Heart right ventricle (tissue), 16 donors: Measurements from ENCODE around the gene ULK4. TPM values are rescaled to one million over a fixed set of nuclear protein-coding genes. Genes with fewer than 3 reads are reported as not detected.

Source experiments
- ATAC-seq, 8 donors: fragments of 200-7000 bp; cut with Tn5 transposase; one replicate each; pipeline ENCODE4 v1.9.1; 2020; ENCODE audit warnings: mild to moderate bottlenecking in 8 of 8, moderate library complexity in 8 of 8, moderate number of reproducible peaks in 1 of 8
- DNase-seq, 2 donors: peaks; one replicate each; pipeline ENCODE4 v3.0.0-alpha.2; 2020
- H3K27ac ChIP-seq, 10 donors: fragments of 200-600 bp; sonication (generic) in 2 of 10; one replicate each; pipeline versions ENCODE4 v1.5.0 to v1.8.0; 2020 to 2022; ENCODE audit warnings: mild to moderate bottlenecking in 3 of 10
- H3K27me3 ChIP-seq, 7 donors: fragments of 200-600 bp; one replicate each; pipeline ENCODE4 v1.8.0; 2021 to 2022; ENCODE audit warnings: mild to moderate bottlenecking in 2 of 7
- H3K36me3 ChIP-seq, 9 donors: fragments of 200-600 bp; sonication (generic) in 1 of 9; one replicate each; pipeline versions ENCODE4 v1.5.0 to v1.8.0; 2020 to 2022; ENCODE audit warnings: mild to moderate bottlenecking in 2 of 9
- H3K4me1 ChIP-seq, 9 donors: fragments of 200-600 bp; sonication (generic) in 1 of 9; one replicate each; pipeline versions ENCODE4 v1.5.0 to v1.8.0; 2020 to 2022; ENCODE audit warnings: mild to moderate bottlenecking in 4 of 9
- H3K4me3 ChIP-seq, 10 donors: fragments of 200-600 bp; sonication (generic) in 2 of 10; one replicate each; pipeline versions ENCODE4 v1.5.0 to v1.8.0; 2020 to 2022; ENCODE audit warnings: mild to moderate bottlenecking in 7 of 10, moderate library complexity in 2 of 10
- H3K9me3 ChIP-seq, 11 donors: fragments of 200-600 bp in 10 of 11; sonication (generic) in 2 of 11; one replicate each; pipeline versions ENCODE4 v1.5.0 to v1.8.0; 2013 to 2022; ENCODE audit warnings: mild to moderate bottlenecking in 2 of 11, control low read depth in 1 of 11, moderate library complexity in 1 of 11
- CTCF ChIP-seq, 9 donors: fragments of 200-600 bp; sonication (generic) in 2 of 9; IDR thresholded peaks; one replicate each; pipeline versions ENCODE4 v1.5.0 to v1.8.0; 2021 to 2022; ENCODE audit warnings: antibody characterized with exemption in 9 of 9, mild to moderate bottlenecking in 5 of 9, moderate library complexity in 1 of 9
- WGBS, 2 donors: extraction: QIAGEN DNeasy Blood & Tissue Kit; methylation state at CpG; one replicate each; pipeline ENCODE4 v1.1.7; 2013; ENCODE audit warnings: inconsistent platforms in 1 of 2; 5-methylcytosine and 5-hydroxymethylcytosine counted together
- intact Hi-C, 10 donors: fragments of 100-400 bp; cut with DNase I; formaldehyde crosslinking; loops; one replicate each; pipeline versions ENCODE4 v1.11.1 to v1.14.2; 2022
- polyA plus RNA-seq, 2 donors: library from polyadenylated mRNA; stranded (reverse); fragments of 200-250 nt; gene quantifications; one replicate each; pipeline ENCODE4 v1.2.3, GENCODE V29; 2013
- total RNA-seq, 10 donors: library from RNA; stranded (reverse); fragmentation: NEBNext Ultra II Directional in 3 of 10; extraction: Animal tissue kit (Norgen Biotek cat#: 25700) in 3 of 10; gene quantifications; one replicate each; pipeline versions ENCODE4 v1.2.1 to v1.2.4, GENCODE V29; 2021 to 2023
- donor health status: Arrhythmogenic right ventricular cardiomyopathy.
- donor health status: ischemic (EF 13 %, LVEDD 7.1; RV severe dilation, severe dysfunction).
- donor health status: healthy with polysubstance abuse.
- donor health status: DM: no; HTN: yes; CAD: no.
- donor health status: DM: no; HTN: no; CAD: no.
- donor health status: ischemic (EF 25% LVEDD 6.9; RV normal size, moderate dysfunction).
- donor health status: ischemic (EF 25% LVEDD 5.7; RV mildly dilated, moderate dysfunction).
- donor health status: healthy.
- donor health status: DM: yes; HTN: yes; CAD: no.
- donor health status: Ischemic cardiomyopathy.
- donor health status: ischemic (EF 35%, LVEDD 5.7; RV mildly dilated, moderate dysfunction).
- donor health status: nonischemic (EF 11% LVEDD 7.7; RV severe dilation, severe dysfunction).
- donor health status: DM: yes; HTN: yes; CAD: no.
- donor health status: PGD.
- donor health status: ischemic (EF 29% LVEDD 5.4; RV normal size, mild dysfunction).
- donor health status: nonischemic (EF 23%, LVEDD 6.1; RV moderate dilation, normal function).

Gene ULK4
- total and polyA plus RNA-seq, 12 donors: 1.4 to 11.4 (median 2.6) TPM

GRCh38 chr3:41239587-41239986 is 722.3 kb downstream of the ULK4 start:
- Histone ChIP-seq H3K27me3 (no peaks in the 10 kb centered on the region), H3K9me3 (no peaks in the 10 kb centered on the region), H3K4me3 (no peak overlapping the region), H3K36me3 (peaks cover 0 to 92% (median 48%) of the 10 kb centered on the region in 9 donors), H3K4me1 (peaks cover 0 to 26% (median 6%) of the 10 kb centered on the region in 9 donors), H3K27ac (no peak overlapping the region)
- DNase-seq (no peak), ATAC-seq (no peak)
- TF ChIP-seq CTCF (IDR thresholded peaks at IDR 0.05): no peak
- 36 to 42% methylated on average over 2 of the region's 2 CpGs for WGBS, 2 donors
- intact Hi-C loops: no loop called here

- H3K36me3 ChIP-seq: peaks cover 0 to 100% (median 62%) of the 10 kb centered on the region in 9 donors
- ATAC-seq: no peak
- peak overlapping the region in 1 of 10 donors; percentile 18 for H3K27ac ChIP-seq
- whole genome bisulfite sequencing, 2 donors: 78 to 84% methylated on average over 3 of the region's 3 CpGs
- no peaks in the 10 kb centered on the region for H3K9me3 ChIP-seq
- intact Hi-C loops: no loop called here
- no peak for DNase-seq
- H3K4me3 ChIP-seq: no peak overlapping the region
- peaks cover 0 to 29% (median 0%) of the 10 kb centered on the region in 9 donors for H3K4me1 ChIP-seq
- H3K27me3 ChIP-seq: no peaks in the 10 kb centered on the region
- TF ChIP-seq CTCF (IDR thresholded peaks at IDR 0.05): no peak
Observed at GRCh38 chr3:41237907-41238306, 724.0 kb downstream of the ULK4 start.

- DNase-seq (no peak), ATAC-seq (no peak)
- peaks cover 0 to 100% (median 62%) of the 10 kb centered on the region in 9 donors for H3K36me3 ChIP-seq
- no peak overlapping the region for H3K4me3 ChIP-seq
- TF ChIP-seq CTCF (IDR thresholded peaks at IDR 0.05): no peak
- H3K9me3 ChIP-seq: no peaks in the 10 kb centered on the region
- no peaks in the 10 kb centered on the region for H3K27me3 ChIP-seq
- 84 to 86% methylated on average over 2 of the region's 2 CpGs for WGBS, 2 donors
- peaks cover 0 to 29% (median 3%) of the 10 kb centered on the region in 9 donors for H3K4me1 ChIP-seq
- intact Hi-C loops: no loop called here
- H3K27ac ChIP-seq: no peak overlapping the region
Observed at GRCh38 chr3:41236228-41236627, 725.7 kb downstream of the ULK4 start.

- Histone ChIP-seq H3K4me3 (no peak overlapping the region), H3K9me3 (no peaks in the 10 kb centered on the region), H3K36me3 (peaks cover 0 to 100% (median 62%) of the 10 kb centered on the region in 9 donors), H3K4me1 (peaks cover 0 to 29% (median 3%) of the 10 kb centered on the region in 9 donors), H3K27ac (no peak overlapping the region), H3K27me3 (no peaks in the 10 kb centered on the region)
- no peak for TF ChIP-seq CTCF (IDR thresholded peaks at IDR 0.05)
- intact Hi-C loops: no loop called here
- DNase-seq: no peak
- ATAC-seq: no peak
- WGBS, 2 donors: 57 to 67% methylated on average over 6 of the region's 6 CpGs
Observed at GRCh38 chr3:41234823-41235721, 726.8 kb downstream of the ULK4 start.
